HG02610 (cell line): ENCODE results near the gene PLXNA4.

ENCODE experiments used
- ATAC-seq: cut with Tn5 transposase; IDR thresholded peaks from one replicate; pipeline ENCODE4 v1.9.1; 2021; ENCODE audit warnings: mild to moderate bottlenecking, moderate library complexity; ENCODE audit not compliant: unreplicated experiment

Gene PLXNA4

GRCh38 chr7:132480534-132480933, 95.7 kb downstream of the PLXNA4 start:
- no peak for ATAC-seq

GRCh38 chr7:132476541-132476940, 99.7 kb downstream of the PLXNA4 start:
- ATAC-seq, result no peak

- ATAC-seq, result no peak
Measured at GRCh38 chr7:132475669-132476116, 100.6 kb downstream of the PLXNA4 start.

- no peak for ATAC-seq
Measured at GRCh38 chr7:132475037-132475668, 101.1 kb downstream of the PLXNA4 start.

GRCh38 chr7:132472463-132473120, 103.7 kb downstream of the PLXNA4 start:
- ATAC-seq, result no peak

- no peak for ATAC-seq
Measured at GRCh38 chr7:132471515-132471914, 104.8 kb downstream of the PLXNA4 start.

GRCh38 chr7:132469681-132470080, 106.6 kb downstream of the PLXNA4 start:
- no peak for ATAC-seq

GRCh38 chr7:132469264-132469663, 107.0 kb downstream of the PLXNA4 start:
- no peak for ATAC-seq

GRCh38 chr7:132466367-132466766, 109.9 kb downstream of the PLXNA4 start:
- no peak for ATAC-seq

GRCh38 chr7:132465516-132465915, 110.8 kb downstream of the PLXNA4 start:
- no peak for ATAC-seq

- ATAC-seq, result no peak
Measured at GRCh38 chr7:132464740-132465139, 111.5 kb downstream of the PLXNA4 start.

- no peak for ATAC-seq
Measured at GRCh38 chr7:132463922-132464321, 112.3 kb downstream of the PLXNA4 start.

GRCh38 chr7:132462478-132462877, 113.8 kb downstream of the PLXNA4 start:
- ATAC-seq, result no peak

- no peak for ATAC-seq
Measured at GRCh38 chr7:132461032-132461592, 115.2 kb downstream of the PLXNA4 start.

- no peak for ATAC-seq
Measured at GRCh38 chr7:132458729-132459128, 117.5 kb downstream of the PLXNA4 start.

- ATAC-seq, result no peak
Measured at GRCh38 chr7:132457658-132458057, 118.6 kb downstream of the PLXNA4 start.

- ATAC-seq, result no peak
Measured at GRCh38 chr7:132456418-132456817, 119.9 kb downstream of the PLXNA4 start.

- no peak for ATAC-seq
Measured at GRCh38 chr7:132455378-132455777, 120.9 kb downstream of the PLXNA4 start.

GRCh38 chr7:132453826-132454225, 122.4 kb downstream of the PLXNA4 start:
- ATAC-seq, result no peak

- ATAC-seq, result no peak
Measured at GRCh38 chr7:132451161-132451560, 125.1 kb downstream of the PLXNA4 start.

GRCh38 chr7:132450696-132451095, 125.6 kb downstream of the PLXNA4 start:
- ATAC-seq, result no peak

- no peak for ATAC-seq
Measured at GRCh38 chr7:132450188-132450587, 126.1 kb downstream of the PLXNA4 start.
